ENCODE measurements around the gene EGLN1.

Gene EGLN1

GRCh38 chr1:231334952-231335351 lies 87.1 kb downstream of the EGLN1 start:
- no peak overlapping the region for H3K4me3 ChIP-seq (ENCODE audit: low read depth, low read length)

- peak overlapping the region; percentile 28 for H3K4me3 ChIP-seq (ENCODE audit: low read depth, low read length)
These were observed 87.9 kb downstream of the EGLN1 start for GRCh38 chr1:231334079-231334666.

- H3K4me3 ChIP-seq (ENCODE audit: low read depth, low read length) = no peak overlapping the region
These were observed 89.3 kb downstream of the EGLN1 start for GRCh38 chr1:231332761-231333160.

GRCh38 chr1:231329483-231329882 lies 92.6 kb downstream of the EGLN1 start:
- H3K4me3 ChIP-seq (ENCODE audit: low read depth, low read length) = no peak overlapping the region

- H3K4me3 ChIP-seq (ENCODE audit: low read depth, low read length) = no peak overlapping the region
These were observed 94.5 kb downstream of the EGLN1 start for GRCh38 chr1:231327617-231328016.

GRCh38 chr1:231326248-231326647 lies 95.8 kb downstream of the EGLN1 start:
- no peak overlapping the region for H3K4me3 ChIP-seq (ENCODE audit: low read depth, low read length)

GRCh38 chr1:231324660-231325059 lies 97.4 kb downstream of the EGLN1 start:
- H3K4me3 ChIP-seq (ENCODE audit: low read depth, low read length) = no peak overlapping the region

- no peak overlapping the region for H3K4me3 ChIP-seq (ENCODE audit: low read depth, low read length)
These were observed 99.1 kb downstream of the EGLN1 start for GRCh38 chr1:231322880-231323530.

- no peak overlapping the region for H3K4me3 ChIP-seq (ENCODE audit: low read depth, low read length)
These were observed 103.0 kb downstream of the EGLN1 start for GRCh38 chr1:231319080-231319479.

- no peak overlapping the region for H3K4me3 ChIP-seq (ENCODE audit: low read depth, low read length)
These were observed 103.5 kb downstream of the EGLN1 start for GRCh38 chr1:231318568-231318967.

GRCh38 chr1:231318015-231318355 lies 104.1 kb downstream of the EGLN1 start:
- no peak overlapping the region for H3K4me3 ChIP-seq (ENCODE audit: low read depth, low read length)

- H3K4me3 ChIP-seq (ENCODE audit: low read depth, low read length) = no peak overlapping the region
These were observed 104.6 kb downstream of the EGLN1 start for GRCh38 chr1:231317306-231318014.

- H3K4me3 ChIP-seq (ENCODE audit: low read depth, low read length) = no peak overlapping the region
These were observed 106.2 kb downstream of the EGLN1 start for GRCh38 chr1:231315887-231316286.
